ENCODE measurements around the gene EIPR1.

EIPR1 gene

GRCh38 chr2:3168230-3168891 is 209.3 kb downstream of the EIPR1 start:
- no peak for DNase-seq

- DNase-seq = no peak
These were observed 214.2 kb downstream of the EIPR1 start for GRCh38 chr2:3163401-3163800.

- no peak for DNase-seq
These were observed 215.1 kb downstream of the EIPR1 start for GRCh38 chr2:3162442-3163077.

GRCh38 chr2:3160751-3161330 is 216.8 kb downstream of the EIPR1 start:
- DNase-seq = no peak

- DNase-seq = no peak
These were observed 217.7 kb downstream of the EIPR1 start for GRCh38 chr2:3159782-3160545.

GRCh38 chr2:3154700-3155099 is 222.9 kb downstream of the EIPR1 start:
- DNase-seq = no peak

- no peak for DNase-seq
These were observed 223.5 kb downstream of the EIPR1 start for GRCh38 chr2:3154146-3154545.

- no peak for DNase-seq
These were observed 226.3 kb downstream of the EIPR1 start for GRCh38 chr2:3151153-3151918.

GRCh38 chr2:3149441-3150217 is 228.0 kb downstream of the EIPR1 start:
- DNase-seq = no peak

GRCh38 chr2:3148716-3149115 is 228.9 kb downstream of the EIPR1 start:
- no peak for DNase-seq

GRCh38 chr2:3147651-3148530 is 229.7 kb downstream of the EIPR1 start:
- DNase-seq = no peak

GRCh38 chr2:3146772-3147650 is 230.6 kb downstream of the EIPR1 start:
- DNase-seq = no peak

- no peak for DNase-seq
These were observed 231.4 kb downstream of the EIPR1 start for GRCh38 chr2:3146175-3146574.

GRCh38 chr2:3145471-3146021 is 232.1 kb downstream of the EIPR1 start:
- DNase-seq = no peak

- no peak for DNase-seq
These were observed 232.8 kb downstream of the EIPR1 start for GRCh38 chr2:3144856-3145255.

GRCh38 chr2:3143602-3144001 is 234.0 kb downstream of the EIPR1 start:
- no peak for DNase-seq

- DNase-seq = no peak
These were observed 234.6 kb downstream of the EIPR1 start for GRCh38 chr2:3142961-3143571.

- DNase-seq = no peak
These were observed 235.4 kb downstream of the EIPR1 start for GRCh38 chr2:3142210-3142609.

GRCh38 chr2:3141696-3142095 is 235.9 kb downstream of the EIPR1 start:
- no peak for DNase-seq

All from COR-L47 (cell line).